Activated CD4-positive, alpha-beta T cell treated with anti-CD3 and anti-CD28 coated beads for 24 hours (primary cell): ENCODE results near the gene ZNF566.
"Not testable (repeated sequence)": the region's sequence is repeated elsewhere in the genome, so short reads cannot be mapped to it uniquely, and the experiment has no call there.

ENCODE experiments used
- DNase-seq, 2 donors: peaks; one replicate each; pipeline ENCODE4 v3.0.0-alpha.2; 2020; ENCODE audit warnings: low read depth in 2 of 2

The ZNF566 gene

GRCh38 chr19:36489118-36489919 is at the start of gene ZNF566:
TSS of gene ZNF566 (minus strand) at chr19:36489561. CDS start at chr19:36476557, 13,004 bp downstream.
- DNase-seq, result peak; percentile 81 to 92

- peak; percentile 0 to 1 for DNase-seq
Measured at GRCh38 chr19:36528921-36529518, 39.7 kb upstream of the ZNF566 start.

DNA sequence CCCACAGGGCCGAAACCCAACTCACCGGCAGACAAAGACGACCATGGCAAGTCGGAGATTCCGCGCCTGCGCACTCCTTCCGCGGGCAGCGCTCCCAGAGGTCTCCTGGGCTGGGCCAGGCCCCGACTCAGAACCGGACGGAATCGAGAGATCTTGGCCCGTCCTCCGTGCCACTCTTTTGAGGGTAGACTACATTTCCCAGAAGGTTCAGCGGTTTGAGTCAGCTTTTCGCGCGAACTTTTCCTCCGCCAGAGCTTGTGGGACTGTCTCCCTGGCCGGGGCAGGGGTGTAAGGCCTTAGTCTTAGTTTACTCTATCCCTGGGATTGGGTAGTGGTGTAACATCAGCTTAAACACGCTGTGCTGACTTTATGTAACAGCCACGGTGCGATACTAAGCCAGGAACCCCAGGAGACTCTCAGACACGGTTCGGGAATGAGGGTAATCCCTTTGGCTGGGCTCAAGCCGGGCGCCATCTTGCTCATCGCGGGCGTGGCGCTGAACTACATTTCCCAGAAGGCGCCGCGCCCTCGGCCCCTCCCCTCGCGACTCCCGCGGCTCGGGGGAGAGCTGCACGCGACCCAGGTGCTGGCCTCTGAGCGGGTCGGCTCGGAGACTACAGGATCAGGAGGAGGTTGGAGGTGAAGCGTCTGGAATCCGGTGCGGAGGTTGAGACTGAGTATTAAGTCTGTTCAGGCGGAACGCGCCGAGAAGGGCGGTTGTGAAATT is 39.0 kb upstream of the ZNF566 start, which contains the start of gene ZNF260:
TSS of gene ZNF260 (minus strand) at position 78 of the 727 bp plus-strand sequence. CDS start 13,033 bp downstream, outside the sequence.
- peak; percentile 86 to 90 for DNase-seq

DNA sequence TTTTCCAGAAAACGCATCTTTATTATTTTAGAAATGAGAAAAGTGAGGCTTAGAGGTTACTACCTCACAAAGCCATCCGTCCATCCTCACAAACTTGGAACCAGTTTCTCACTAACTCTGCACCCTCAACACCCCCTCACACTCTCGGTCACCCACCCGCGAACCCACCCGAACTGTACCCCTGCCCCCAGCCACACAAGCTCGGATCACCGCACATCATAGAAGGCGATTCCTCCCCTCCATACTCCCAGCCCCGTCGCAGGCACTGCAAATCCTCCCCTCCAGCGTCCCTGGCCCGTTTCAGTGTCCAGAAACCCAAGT is 38.5 kb upstream of the ZNF566 start:
- DNase-seq, result no peak

DNA sequence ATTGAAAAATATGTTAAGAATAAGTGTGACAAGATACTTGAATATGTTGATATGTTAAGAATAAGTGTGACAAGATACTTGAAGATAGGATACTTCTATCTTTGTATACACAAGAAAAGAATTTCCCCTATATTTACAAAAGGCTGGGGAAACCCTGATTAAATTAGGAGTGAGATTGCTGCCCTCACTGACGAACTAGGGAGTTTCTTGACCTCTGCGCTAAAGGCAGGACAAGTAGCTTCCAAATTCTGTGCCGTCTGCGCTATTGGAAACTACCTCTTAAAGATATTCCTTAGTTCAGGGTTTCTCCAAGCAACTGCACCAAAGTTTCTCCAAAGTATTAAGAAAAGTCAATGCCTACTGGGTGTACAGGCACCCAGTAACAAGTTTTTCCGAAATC is 38.0 kb upstream of the ZNF566 start:
- no peak for DNase-seq

DNA sequence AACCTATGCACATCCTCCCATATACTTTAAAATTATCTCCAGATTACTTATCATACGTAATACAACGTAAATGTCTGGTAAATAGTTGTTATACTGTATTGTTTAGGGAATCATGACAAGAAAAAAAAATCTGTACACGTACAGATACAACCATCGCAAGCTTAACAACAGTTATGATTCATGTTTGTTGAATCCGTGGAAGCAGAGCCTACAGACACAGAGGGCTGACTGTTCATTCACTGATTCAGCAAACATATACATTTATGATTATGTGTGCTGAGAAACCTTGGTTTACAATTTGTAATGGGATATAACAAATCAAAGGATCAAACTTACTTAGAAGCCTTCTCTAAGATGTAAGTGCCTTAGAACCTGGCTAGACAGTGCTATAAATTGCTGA is 37.2 kb upstream of the ZNF566 start:
- DNase-seq, result no peak

GRCh38 chr19:36524617-36525016 is 35.3 kb upstream of the ZNF566 start:
- no peak for DNase-seq

GRCh38 chr19:36514012-36514612 is 24.8 kb upstream of the ZNF566 start:
- no peak for DNase-seq

DNA sequence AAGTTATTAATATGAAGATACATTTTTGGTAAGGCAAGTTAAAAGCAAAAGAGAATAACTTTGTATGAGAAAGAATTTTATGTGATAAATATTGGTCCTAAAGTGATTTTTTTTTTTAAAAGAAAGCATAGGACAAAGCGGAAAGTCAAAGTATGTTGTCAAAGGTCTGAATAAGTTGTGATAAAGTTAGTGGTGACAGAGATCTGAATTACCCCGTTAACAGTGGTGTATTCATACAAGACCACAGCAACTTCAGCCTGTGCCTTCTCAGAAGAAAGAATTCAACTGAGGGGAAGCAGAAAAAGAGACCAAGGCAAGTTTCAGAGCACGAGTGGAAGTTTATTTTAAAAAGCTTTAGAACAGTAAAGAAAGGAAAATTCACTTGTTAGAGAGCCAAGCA is 19.0 kb upstream of the ZNF566 start:
- no peak for DNase-seq

GRCh38 chr19:36501973-36502372 is 12.6 kb upstream of the ZNF566 start:
- DNase-seq, result no peak

DNA sequence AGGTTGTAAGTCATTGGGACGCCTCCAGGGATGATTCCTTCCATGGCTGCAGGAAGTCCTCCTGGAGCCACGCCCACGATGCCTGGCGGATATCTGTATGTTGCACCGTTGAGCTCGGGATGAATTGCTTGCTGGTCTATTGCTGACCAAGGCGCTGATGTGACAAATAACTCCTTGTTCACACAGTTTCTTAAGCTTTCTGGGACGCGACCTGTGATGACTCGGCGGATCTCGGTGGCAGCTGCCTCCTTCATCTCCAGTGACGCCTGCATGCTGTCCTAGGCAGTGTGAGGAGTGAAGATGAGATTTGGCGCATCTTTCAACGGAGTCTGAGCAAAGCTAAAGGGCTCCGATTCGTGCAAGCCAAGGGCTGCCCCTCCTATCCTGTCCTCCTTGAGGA is 7.6 kb upstream of the ZNF566 start:
- no peak for DNase-seq

DNA sequence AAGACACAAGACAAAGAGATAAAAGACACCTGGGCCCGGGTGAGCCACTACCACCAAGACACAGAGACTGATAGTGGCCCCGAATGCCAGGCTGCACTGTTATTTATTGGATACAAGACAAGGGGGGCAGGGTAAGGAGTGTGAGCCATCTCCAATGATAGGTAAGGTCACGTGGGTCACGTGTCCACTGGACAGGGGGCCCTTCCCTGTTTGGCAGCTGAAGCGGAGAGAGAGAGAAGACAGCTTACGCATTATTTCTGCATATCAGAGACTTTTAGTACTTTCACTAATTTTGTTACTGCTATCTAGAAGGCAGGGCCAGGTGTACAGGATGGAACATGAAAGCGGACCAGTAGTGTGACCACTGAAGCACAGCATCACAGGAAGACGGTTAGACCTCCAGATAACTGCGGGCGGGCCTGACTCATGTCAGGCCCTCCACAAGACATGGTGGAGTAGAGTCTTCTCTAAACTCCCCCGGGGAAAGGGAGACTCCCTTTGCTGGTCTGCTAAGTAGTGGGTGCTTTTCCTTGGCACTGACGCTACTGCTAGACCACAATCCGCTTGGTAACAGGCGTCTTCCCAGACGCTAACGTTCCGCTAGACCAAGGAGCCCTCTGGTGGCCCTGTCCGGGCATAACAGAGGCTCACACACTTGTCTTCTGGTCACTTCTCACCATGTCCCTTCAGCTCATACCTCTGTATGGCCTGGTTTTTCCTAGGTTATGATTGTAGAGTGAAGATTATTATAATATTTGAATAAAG is 3.5 kb upstream of the ZNF566 start:
- DNase-seq, result peak in 1 of 2 donors; percentile 7

GRCh38 chr19:36490846-36491245 is 1.5 kb upstream of the ZNF566 start:
- not testable (repeated sequence) for DNase-seq

- peak; percentile 42 to 50 for DNase-seq
Measured at GRCh38 chr19:36489920-36490415, 607 bp upstream of the ZNF566 start.

- no peak for DNase-seq
Measured at GRCh38 chr19:36488846-36489117, 579 bp downstream of the ZNF566 start.

GRCh38 chr19:36488118-36488845 is 1.1 kb downstream of the ZNF566 start:
- DNase-seq, result no peak

- no peak for DNase-seq
Measured at GRCh38 chr19:36483653-36484052, 5.7 kb downstream of the ZNF566 start.

- DNase-seq, result no peak
Measured at GRCh38 chr19:36482876-36483275, 6.5 kb downstream of the ZNF566 start.

DNA sequence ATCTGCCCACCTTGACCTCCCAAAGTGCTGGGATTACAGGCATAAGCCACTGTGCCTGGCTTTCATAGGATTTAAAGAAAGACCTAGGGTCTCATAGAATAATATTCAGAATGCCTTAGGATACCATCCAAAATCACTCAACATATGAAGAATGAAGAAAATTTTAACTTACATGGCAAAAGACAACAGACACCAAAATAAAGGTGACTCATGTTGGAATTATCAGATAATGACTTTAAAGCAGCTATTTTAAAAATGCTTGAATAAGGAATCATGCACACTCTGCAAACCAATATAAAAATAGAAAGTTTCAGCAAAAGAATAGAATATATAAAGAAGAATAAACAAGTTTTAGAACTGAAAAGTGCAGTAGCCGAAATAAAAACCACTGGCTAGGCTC is 29.3 kb downstream of the ZNF566 start:
- DNase-seq, result no peak

DNA sequence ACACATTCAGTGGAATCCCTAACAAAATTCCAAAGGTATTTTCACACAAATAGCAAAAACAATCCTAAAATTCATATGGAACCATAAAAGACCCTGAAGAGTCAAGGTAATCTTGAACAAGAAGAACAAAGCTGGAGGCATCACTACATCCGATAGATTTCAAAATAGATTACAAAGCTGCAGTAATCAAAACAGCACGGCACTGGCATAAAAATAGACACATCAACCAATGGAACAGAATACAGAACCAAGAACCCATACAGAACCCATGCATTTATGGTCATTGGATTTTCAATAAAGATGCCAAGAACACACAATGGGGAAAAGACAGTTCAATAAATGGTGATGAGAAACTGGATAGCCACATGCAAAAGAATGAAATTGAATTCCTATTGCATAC is 32.5 kb downstream of the ZNF566 start:
- DNase-seq, result no peak
